IMR-90 (cell line): ENCODE measurements around the gene KDM6A. TPM values are rescaled to one million over a fixed set of nuclear protein-coding genes. Genes with fewer than 3 reads are reported as not detected.

Experiments used
- ATAC-seq: fragments of 200-7000 bp; cut with Tn5 transposase; 2 replicates; pipeline ENCODE4 v1.9.1; 2020; ENCODE audit warnings: low read depth, mild to moderate bottlenecking, moderate library complexity
- BruUV-seq: library from RNA; stranded (reverse); fragments of 400-500 nt; replicated peaks from 2 replicates; lab custom pipeline; 2021; lab: Mats Ljungman, UMichigan
- CTCF ChIA-PET: fragments of 300-600 bp; formaldehyde crosslinking; extraction: SDS; loops from one replicate; lab custom pipeline; 2021; ENCODE audit warnings: antibody characterized with exemption; lab: Yijun Ruan, JAX
- POLR2A ChIA-PET: fragments of 300-600 bp; sonication (Branson Sonifier 250); formaldehyde crosslinking; loops from one replicate; lab custom pipeline; 2022; ENCODE audit warnings: antibody characterized with exemption; ENCODE audit not compliant: unreplicated experiment; lab: Charles Lee
- DNase-seq: peaks from one replicate; pipeline ENCODE4 v3.0.0; 2013
- H2AFZ ChIP-seq: replicated peaks from 2 replicates; pipeline ENCODE3; 2013; ENCODE audit warnings: low read length, mild to moderate bottlenecking; ENCODE audit not compliant: poor library complexity
- H2AK5ac ChIP-seq: 2 replicates; pipeline ENCODE4 v1.6.1; 2013; ENCODE audit warnings: low read depth, low read length, inconsistent platforms
- H2AK9ac ChIP-seq: replicated peaks from 2 replicates; pipeline ENCODE3; 2013; ENCODE audit warnings: mild to moderate bottlenecking, low read depth, low read length, moderate library complexity; ENCODE audit not compliant: poor library complexity
- H2BK120ac ChIP-seq: 2 replicates; pipeline ENCODE4 v1.6.1; 2013; ENCODE audit warnings: low read depth, low read length, inconsistent platforms
- H2BK15ac ChIP-seq: 3 replicates; pipeline ENCODE4 v1.6.1; 2013; ENCODE audit warnings: low read depth, low read length, inconsistent platforms
- H2BK20ac ChIP-seq: 2 replicates; pipeline ENCODE4 v1.6.1; 2013; ENCODE audit warnings: low read depth, mild to moderate bottlenecking, inconsistent platforms, low read length, moderate library complexity
- H2BK5ac ChIP-seq: 2 replicates; pipeline ENCODE4 v1.6.1; 2013; ENCODE audit warnings: mild to moderate bottlenecking, low read depth, low read length, inconsistent platforms; ENCODE audit not compliant: poor library complexity, severe bottlenecking
- H3K14ac ChIP-seq: replicated peaks from 2 replicates; pipeline ENCODE4 v1.6.1; 2013; ENCODE audit warnings: low read depth, low read length, inconsistent platforms
- H3K18ac ChIP-seq: 2 replicates; pipeline ENCODE4 v1.6.1; 2013; ENCODE audit warnings: low read depth, low read length, control low read depth
- H3K23ac ChIP-seq: 2 replicates; pipeline ENCODE4 v1.6.1; 2013; ENCODE audit warnings: low read depth, low read length, inconsistent platforms
- H3K27ac ChIP-seq: 2 replicates; pipeline ENCODE4 v1.5.1; 2013; ENCODE audit warnings: mild to moderate bottlenecking, control low read depth, low read length; ENCODE audit not compliant: insufficient read depth
- H3K27me3 ChIP-seq: 2 replicates; pipeline ENCODE4 v1.6.1; 2013; ENCODE audit warnings: low read length; ENCODE audit not compliant: control insufficient read depth, insufficient read depth
- H3K36me3 ChIP-seq: 2 replicates; pipeline ENCODE4 v1.6.1; 2013; ENCODE audit warnings: low read length, mixed read lengths; ENCODE audit not compliant: control insufficient read depth, insufficient read depth
- H3K4ac ChIP-seq: 2 replicates; pipeline ENCODE4 v1.6.1; 2013; ENCODE audit warnings: low read depth, low read length, inconsistent platforms
- H3K4me1 ChIP-seq: 2 replicates; pipeline ENCODE4 v1.6.1; 2013; ENCODE audit warnings: low read length, mixed read lengths; ENCODE audit not compliant: control insufficient read depth, insufficient read depth
- H3K4me2 ChIP-seq: 2 replicates; pipeline ENCODE4 v1.6.1; 2013; ENCODE audit warnings: low read depth, mild to moderate bottlenecking, control low read depth, low read length, moderate library complexity
- H3K4me3 ChIP-seq: 2 replicates; pipeline ENCODE4 v1.5.1; 2013; ENCODE audit warnings: low read depth, mild to moderate bottlenecking, control low read depth, low read length, moderate library complexity; ENCODE audit not compliant: insufficient read depth
- H3K56ac ChIP-seq: 2 replicates; pipeline ENCODE4 v1.6.1; 2013; ENCODE audit warnings: low read length, inconsistent platforms; ENCODE audit not compliant: insufficient read depth; ENCODE audit errors: extremely low read depth
- H3K79me1 ChIP-seq, 2 experiments: 2 replicates each; pipeline ENCODE4 v1.6.1; 2013; ENCODE audit warnings: low read length in 2 of 2, inconsistent platforms in 1 of 2, low read depth in 1 of 2
- H3K9ac ChIP-seq: 2 replicates; pipeline ENCODE4 v1.6.1; 2013; ENCODE audit warnings: low read depth, low read length, control low read depth
- H3K9me1 ChIP-seq: 2 replicates; pipeline ENCODE4 v1.6.1; 2013; ENCODE audit warnings: low read length, inconsistent platforms; ENCODE audit not compliant: insufficient read depth
- H3K9me3 ChIP-seq: 2 replicates; pipeline ENCODE4 v1.6.1; 2013; ENCODE audit warnings: low read length; ENCODE audit not compliant: control insufficient read depth, insufficient read depth
- H4K20me1 ChIP-seq: 2 replicates; pipeline ENCODE4 v1.6.1; 2013; ENCODE audit warnings: low read length, inconsistent platforms; ENCODE audit not compliant: insufficient read depth
- H4K5ac ChIP-seq: 2 replicates; pipeline ENCODE4 v1.6.1; 2013; ENCODE audit warnings: mild to moderate bottlenecking, low read depth, low read length, control low read depth
- H4K8ac ChIP-seq, 2 experiments: 2 replicates each; pipeline ENCODE4 v1.6.1; 2013; ENCODE audit warnings: low read depth in 2 of 2, low read length in 2 of 2, control low read depth in 1 of 2, inconsistent platforms in 1 of 2
- H4K91ac ChIP-seq: 2 replicates; pipeline ENCODE4 v1.6.1; 2013; ENCODE audit warnings: low read depth, low read length, inconsistent platforms; ENCODE audit not compliant: insufficient read depth
- BHLHE40 ChIP-seq: fragments of 150-350 bp; IDR thresholded peaks from 2 replicates; pipeline ENCODE4 v1.6.1; 2016; ENCODE audit warnings: mild to moderate bottlenecking, low read depth, low read length
- CEBPB ChIP-seq: IDR thresholded peaks from 2 replicates; pipeline ENCODE4 v1.6.1; 2012; ENCODE audit warnings: low read depth, low read length, improper control_type of control experiment
- CHD1 ChIP-seq: IDR thresholded peaks from 2 replicates; pipeline ENCODE4 v1.6.1; 2012; ENCODE audit warnings: low read depth, low read length, improper control_type of control experiment
- ELK1 ChIP-seq: fragments of 150-350 bp; IDR thresholded peaks from 2 replicates; pipeline ENCODE4 v1.6.1; 2016; ENCODE audit warnings: low read depth, mild to moderate bottlenecking, low read length, moderate library complexity, borderline replicate concordance
- FOS ChIP-seq: fragments of 150-350 bp; IDR thresholded peaks from 2 replicates; pipeline ENCODE4 v1.6.1; 2016; ENCODE audit warnings: low read depth, low read length
- MAFK ChIP-seq: IDR thresholded peaks from 2 replicates; pipeline ENCODE4 v1.6.1; 2012; ENCODE audit warnings: low read depth, low read length, improper control_type of control experiment
- MAZ ChIP-seq: IDR thresholded peaks from 2 replicates; pipeline ENCODE4 v1.6.1; 2012; ENCODE audit warnings: low read depth, mild to moderate bottlenecking, low read length, improper control_type of control experiment, moderate library complexity, borderline replicate concordance
- NFE2L2 ChIP-seq: fragments of 150-350 bp; IDR thresholded peaks from 2 replicates; pipeline ENCODE4 v1.6.1; 2016; ENCODE audit warnings: low read depth, mild to moderate bottlenecking, low read length
- POLR2A ChIP-seq: IDR thresholded peaks from 2 replicates; pipeline ENCODE4 v1.6.1; 2012; ENCODE audit warnings: mild to moderate bottlenecking, low read depth, low read length
- RAD21 ChIP-seq: IDR thresholded peaks from 2 replicates; pipeline ENCODE4 v1.6.1; 2012; ENCODE audit warnings: low read length, improper control_type of control experiment
- RCOR1 ChIP-seq: IDR thresholded peaks from 2 replicates; pipeline ENCODE4 v1.6.1; 2012; ENCODE audit warnings: mild to moderate bottlenecking, low read length, improper control_type of control experiment; ENCODE audit not compliant: insufficient replicate concordance
- RFX5 ChIP-seq: IDR thresholded peaks from 2 replicates; pipeline ENCODE4 v1.8.0; 2012; ENCODE audit warnings: low read depth, mild to moderate bottlenecking, low read length, moderate library complexity
- SMC3 ChIP-seq: fragments of 150-350 bp; IDR thresholded peaks from 2 replicates; pipeline ENCODE4 v1.6.1; 2016; ENCODE audit warnings: low read depth, mild to moderate bottlenecking, antibody characterized with exemption, low read length, moderate library complexity
- USF2 ChIP-seq: fragments of 150-350 bp; IDR thresholded peaks from 2 replicates; pipeline ENCODE4 v1.6.1; 2017; ENCODE audit warnings: mild to moderate bottlenecking, antibody characterized with exemption, low read length, low read depth
- WGBS, 2 experiments: methylation state at CpG; one replicate each; pipeline versions ENCODE4 v1.1.5 to v1.1.7; 2013; ENCODE audit warnings: missing lambda C conversion rate in 2 of 2; ENCODE audit not compliant: insufficient read length in 1 of 2; ENCODE audit errors: extremely low coverage in 2 of 2; 5-methylcytosine and 5-hydroxymethylcytosine counted together
- dilution Hi-C: fragments of 300-500 bp; cut with HindIII; formaldehyde crosslinking; loops from one replicate; pipeline ENCODE4 v1.14.3; 2018; ENCODE audit warnings: low sequenced_read_pairs; ENCODE audit not compliant: unreplicated experiment
- in situ Hi-C: fragments of 300-500 bp; cut with MboI; formaldehyde crosslinking; loops from 3 replicates; pipeline ENCODE4 v1.14.3; 2019; ENCODE audit warnings: low sequenced_read_pairs, inconsistent platforms, mixed read lengths
- intact Hi-C: fragments of 100-400 bp; cut with micrococcal nuclease; formaldehyde crosslinking; loops from 2 replicates; pipeline ENCODE4 v1.10.0; 2022
- polyA plus RNA-seq, 3 experiments: library from polyadenylated mRNA; depleted of rRNA; stranded (reverse); fragments of >200 nt; gene quantifications; 2 replicates each; pipeline ENCODE4 v1.2.3, GENCODE V29; 2012; ENCODE audit warnings: low replicate concordance in 1 of 3
- total RNA-seq: library from RNA; depleted of rRNA; stranded (reverse); fragments of >200 nt; gene quantifications from 2 replicates; pipeline ENCODE4 v1.2.3, GENCODE V29; 2012
- TF ChIP-seq, protein P1 (sequence below): conservative IDR thresholded peaks from 2 replicates; pipeline ENCODE4 v1.5.1; 2012; ENCODE audit warnings: mild to moderate bottlenecking, low read depth, low read length, improper control_type of control experiment

The KDM6A gene
- total and polyA plus RNA-seq, 2 of the 4 experiments (the other 2 are of a cell fraction), result 11.7 to 24.9 TPM

GRCh38 chrX:44908153-44908552 lies 35.2 kb downstream of the KDM6A start:
- peaks cover 6 to 48% of the 10 kb centered on the region in 2 experiments; a peak in 3 of 4 replicates for H3K79me1 ChIP-seq
- no peak overlapping the region for H3K14ac ChIP-seq
- no peak overlapping the region for H2BK15ac ChIP-seq
- H3K4ac ChIP-seq, result no peak overlapping the region
- no peak overlapping the region for H2AK9ac ChIP-seq
- in situ Hi-C loops (no loop called here), dilution Hi-C loops (no loop called here), intact Hi-C loops (no loop called here)
- peaks cover 4% of the 10 kb centered on the region for H3K4me1 ChIP-seq
- H3K56ac ChIP-seq, result no peak overlapping the region
- 100% methylated on average over 1 of the region's 3 CpGs; no CpG with 5 or more reads in 1 of the 2 experiments for WGBS, 2 experiments
- no TSS peak for BruUV-seq
- POLR2A ChIA-PET, result no interaction called here
- H3K4me2 ChIP-seq, result no peak overlapping the region
- H4K20me1 ChIP-seq, result peaks cover 50% of the 10 kb centered on the region
- H2BK5ac ChIP-seq, result no peak overlapping the region
- H3K27ac ChIP-seq, result no peak overlapping the region
- ATAC-seq, result 0 out of 2 replicates have a peak, but pooled peaks have one; percentile 17
- H2AK5ac ChIP-seq, result no peak overlapping the region
- DNase-seq, result peak; percentile 28
- H3K36me3 ChIP-seq, result no peaks in the 10 kb centered on the region
- CTCF ChIA-PET, result no interaction called here
- no peak overlapping the region for H2AFZ ChIP-seq
- H2BK20ac ChIP-seq, result no peak overlapping the region
- H4K5ac ChIP-seq, result no peak overlapping the region
- no peak overlapping the region for H3K18ac ChIP-seq
- H4K8ac ChIP-seq, result no peak overlapping the region
- no peak overlapping the region for H4K91ac ChIP-seq
- H3K9ac ChIP-seq, result no peak overlapping the region
- no peak for TF ChIP-seq NFE2L2
- TF ChIP-seq USF2, result no peak
- TF ChIP-seq RAD21, result no peak
- TF ChIP-seq RFX5, result no peak
- TF ChIP-seq MAFK, result no peak
- TF ChIP-seq POLR2A, result no peak
- no peak for TF ChIP-seq RCOR1
- TF ChIP-seq CHD1, result no peak
- no peak for TF ChIP-seq BHLHE40
- TF ChIP-seq SMC3, result no peak
- no peak for TF ChIP-seq MAZ
- no peak for TF ChIP-seq ELK1
- no peak for TF ChIP-seq FOS
- TF ChIP-seq, protein P1, sequence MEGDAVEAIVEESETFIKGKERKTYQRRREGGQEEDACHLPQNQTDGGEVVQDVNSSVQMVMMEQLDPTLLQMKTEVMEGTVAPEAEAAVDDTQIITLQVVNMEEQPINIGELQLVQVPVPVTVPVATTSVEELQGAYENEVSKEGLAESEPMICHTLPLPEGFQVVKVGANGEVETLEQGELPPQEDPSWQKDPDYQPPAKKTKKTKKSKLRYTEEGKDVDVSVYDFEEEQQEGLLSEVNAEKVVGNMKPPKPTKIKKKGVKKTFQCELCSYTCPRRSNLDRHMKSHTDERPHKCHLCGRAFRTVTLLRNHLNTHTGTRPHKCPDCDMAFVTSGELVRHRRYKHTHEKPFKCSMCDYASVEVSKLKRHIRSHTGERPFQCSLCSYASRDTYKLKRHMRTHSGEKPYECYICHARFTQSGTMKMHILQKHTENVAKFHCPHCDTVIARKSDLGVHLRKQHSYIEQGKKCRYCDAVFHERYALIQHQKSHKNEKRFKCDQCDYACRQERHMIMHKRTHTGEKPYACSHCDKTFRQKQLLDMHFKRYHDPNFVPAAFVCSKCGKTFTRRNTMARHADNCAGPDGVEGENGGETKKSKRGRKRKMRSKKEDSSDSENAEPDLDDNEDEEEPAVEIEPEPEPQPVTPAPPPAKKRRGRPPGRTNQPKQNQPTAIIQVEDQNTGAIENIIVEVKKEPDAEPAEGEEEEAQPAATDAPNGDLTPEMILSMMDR, result no peak
- no peak for TF ChIP-seq CEBPB
- H2BK120ac ChIP-seq, result no peak overlapping the region
- H3K4me3 ChIP-seq, result no peak overlapping the region
- H3K9me1 ChIP-seq, result no peaks in the 10 kb centered on the region
- H3K9me3 ChIP-seq, result no peaks in the 10 kb centered on the region
- H3K23ac ChIP-seq, result no peak overlapping the region
- H3K27me3 ChIP-seq, result no peaks in the 10 kb centered on the region
